Measurements from ENCODE around the gene CLIC5. TPM values are rescaled to one million over a fixed set of nuclear protein-coding genes. Genes with fewer than 3 reads are reported as not detected.

The CLIC5 gene
- total and polyA plus RNA-seq, 2 of the 8 experiments (the other 6 are each of a cell fraction or from before 2014, with no cell fraction given): 0.12 to 0.15 TPM

Small RNA genes lying within 50 kb of the gene (small RNA-seq; reads per million reads assigned to genes)
- gene RNU6-754P (ENCODE audit: insufficient read depth): not detected

Other genes starting within 250 kb of the CLIC5 start
- 4.2 and 4.4 TPM in 2 replicates for gene ENPP4, start 114.1 kb upstream of the CLIC5 start, total RNA-seq (2021; fragmentation: NEBNext Ultra II Directional; extraction: Animal tissue kit (Norgen Biotek cat#: 25700))
- 1.1 and 2.0 TPM in 2 replicates for gene ENPP4, start 114.1 kb upstream of the CLIC5 start, polyA plus RNA-seq (2011; rRNA removed)
- 7.6 and 7.8 TPM in 2 replicates for gene ENPP5, start 155.1 kb upstream of the CLIC5 start, total RNA-seq (2021; fragmentation: NEBNext Ultra II Directional; extraction: Animal tissue kit (Norgen Biotek cat#: 25700))
- gene ENPP5, start 155.1 kb upstream of the CLIC5 start, polyA plus RNA-seq (2011; rRNA removed): 3.2 and 5.1 TPM in 2 replicates

Data from H1 (cell line).